Measurements from ENCODE around the gene ALG12. TPM values are rescaled to one million over a fixed set of nuclear protein-coding genes. Genes with fewer than 3 reads are reported as not detected.

The ALG12 gene
- total RNA-seq, 1 donor from 2014 or later: 17.0 TPM

DNA sequence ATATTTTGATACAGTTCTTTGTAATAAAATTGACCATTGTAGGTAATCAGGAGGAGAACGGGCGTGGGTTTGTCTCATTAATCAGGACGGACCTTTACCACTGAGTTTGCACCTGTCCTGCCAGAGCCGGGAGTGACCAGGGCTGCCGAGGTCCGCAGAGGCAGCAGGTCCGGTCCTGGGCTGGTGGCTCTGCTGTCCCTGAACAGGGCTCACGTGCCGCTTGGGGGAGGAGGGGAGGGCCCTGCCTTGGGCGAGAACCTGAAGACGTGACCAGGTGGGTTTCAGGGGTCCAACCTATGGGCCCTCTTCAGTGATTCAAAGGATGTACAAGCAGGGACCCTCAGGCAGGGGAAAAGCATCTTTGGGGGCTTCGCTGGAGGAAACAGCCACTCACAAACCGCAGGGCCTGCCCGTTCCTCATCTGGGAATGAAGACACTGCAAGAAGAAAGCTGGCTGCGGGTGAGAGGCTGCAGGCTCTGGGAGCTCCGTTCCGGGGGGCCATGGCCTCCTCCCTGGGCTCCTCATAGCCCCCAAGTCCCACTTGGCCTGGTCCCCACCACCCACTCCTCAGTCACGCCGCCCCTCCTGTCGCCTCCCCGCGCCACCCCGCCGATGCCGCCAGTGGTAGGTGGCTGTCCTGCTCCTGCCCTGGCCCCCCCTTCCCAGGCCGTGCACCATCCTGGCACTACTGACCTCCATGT, 9.4 kb upstream of the ALG12 start:
- TF ChIP-seq, protein P1, sequence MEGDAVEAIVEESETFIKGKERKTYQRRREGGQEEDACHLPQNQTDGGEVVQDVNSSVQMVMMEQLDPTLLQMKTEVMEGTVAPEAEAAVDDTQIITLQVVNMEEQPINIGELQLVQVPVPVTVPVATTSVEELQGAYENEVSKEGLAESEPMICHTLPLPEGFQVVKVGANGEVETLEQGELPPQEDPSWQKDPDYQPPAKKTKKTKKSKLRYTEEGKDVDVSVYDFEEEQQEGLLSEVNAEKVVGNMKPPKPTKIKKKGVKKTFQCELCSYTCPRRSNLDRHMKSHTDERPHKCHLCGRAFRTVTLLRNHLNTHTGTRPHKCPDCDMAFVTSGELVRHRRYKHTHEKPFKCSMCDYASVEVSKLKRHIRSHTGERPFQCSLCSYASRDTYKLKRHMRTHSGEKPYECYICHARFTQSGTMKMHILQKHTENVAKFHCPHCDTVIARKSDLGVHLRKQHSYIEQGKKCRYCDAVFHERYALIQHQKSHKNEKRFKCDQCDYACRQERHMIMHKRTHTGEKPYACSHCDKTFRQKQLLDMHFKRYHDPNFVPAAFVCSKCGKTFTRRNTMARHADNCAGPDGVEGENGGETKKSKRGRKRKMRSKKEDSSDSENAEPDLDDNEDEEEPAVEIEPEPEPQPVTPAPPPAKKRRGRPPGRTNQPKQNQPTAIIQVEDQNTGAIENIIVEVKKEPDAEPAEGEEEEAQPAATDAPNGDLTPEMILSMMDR (IDR thresholded peaks at IDR 0.05; ENCODE audit: borderline replicate concordance): no peak
- intact Hi-C loops (cut with micrococcal nuclease): loop anchor here (10.0 kb wide), 2 partner anchors 67 to 107 kb away; no protein-coding TSS in a partner anchor
- peaks cover 40% of the 10 kb centered on the region for H3K4me1 ChIP-seq
- no peak overlapping the region for H3K4me3 ChIP-seq
- peaks cover 10% of the 10 kb centered on the region for H3K27me3 ChIP-seq (ENCODE audit: low read depth)
- H3K27ac ChIP-seq (replicated peaks): peak overlapping the region; percentile 12
- no peaks in the 10 kb centered on the region for H3K9me3 ChIP-seq (replicated peaks)
- no peak for DNase-seq
- H3K36me3 ChIP-seq: peaks cover 26% of the 10 kb centered on the region

GRCh38 chr22:49926916-49927315, 8.7 kb upstream of the ALG12 start:
- H3K27me3 ChIP-seq (ENCODE audit: low read depth): peaks cover 10% of the 10 kb centered on the region
- intact Hi-C loops (cut with micrococcal nuclease): loop anchor here (10.0 kb wide), 2 partner anchors 68 to 108 kb away; no protein-coding TSS in a partner anchor
- peak overlapping the region; percentile 12 for H3K27ac ChIP-seq (replicated peaks)
- DNase-seq: no peak
- peaks cover 33% of the 10 kb centered on the region for H3K4me1 ChIP-seq
- no peaks in the 10 kb centered on the region for H3K9me3 ChIP-seq (replicated peaks)
- TF ChIP-seq, protein P1 (IDR thresholded peaks at IDR 0.05; ENCODE audit: borderline replicate concordance): no peak
- peaks cover 28% of the 10 kb centered on the region for H3K36me3 ChIP-seq
- H3K4me3 ChIP-seq: no peak overlapping the region

- H3K27me3 ChIP-seq (ENCODE audit: low read depth): peaks cover 10% of the 10 kb centered on the region
- peaks cover 20% of the 10 kb centered on the region for H3K4me1 ChIP-seq
- TF ChIP-seq, protein P1 (IDR thresholded peaks at IDR 0.05; ENCODE audit: borderline replicate concordance): no peak
- H3K9me3 ChIP-seq (replicated peaks): no peaks in the 10 kb centered on the region
- no peak for DNase-seq
- H3K4me3 ChIP-seq: no peak overlapping the region
- no peak overlapping the region for H3K27ac ChIP-seq (replicated peaks)
- H3K36me3 ChIP-seq: peaks cover 41% of the 10 kb centered on the region
- intact Hi-C loops (cut with micrococcal nuclease): loop anchor here (10.0 kb wide), 2 partner anchors 69 to 109 kb away; no protein-coding TSS in a partner anchor
Measured at GRCh38 chr22:49925525-49926128, 7.4 kb upstream of the ALG12 start.

- TF ChIP-seq, protein P1 (IDR thresholded peaks at IDR 0.05; ENCODE audit: borderline replicate concordance): no peak
- intact Hi-C loops (cut with micrococcal nuclease): loop anchor here (10.0 kb wide), 2 partner anchors 71 to 111 kb away; no protein-coding TSS in a partner anchor
- H3K9me3 ChIP-seq (replicated peaks): no peaks in the 10 kb centered on the region
- H3K4me3 ChIP-seq: no peak overlapping the region
- no peak overlapping the region for H3K27ac ChIP-seq (replicated peaks)
- H3K36me3 ChIP-seq: peaks cover 49% of the 10 kb centered on the region
- H3K4me1 ChIP-seq: peaks cover 11% of the 10 kb centered on the region
- peaks cover 9% of the 10 kb centered on the region for H3K27me3 ChIP-seq (ENCODE audit: low read depth)
- DNase-seq: no peak
Measured at GRCh38 chr22:49924113-49924833, 6.0 kb upstream of the ALG12 start.

DNA sequence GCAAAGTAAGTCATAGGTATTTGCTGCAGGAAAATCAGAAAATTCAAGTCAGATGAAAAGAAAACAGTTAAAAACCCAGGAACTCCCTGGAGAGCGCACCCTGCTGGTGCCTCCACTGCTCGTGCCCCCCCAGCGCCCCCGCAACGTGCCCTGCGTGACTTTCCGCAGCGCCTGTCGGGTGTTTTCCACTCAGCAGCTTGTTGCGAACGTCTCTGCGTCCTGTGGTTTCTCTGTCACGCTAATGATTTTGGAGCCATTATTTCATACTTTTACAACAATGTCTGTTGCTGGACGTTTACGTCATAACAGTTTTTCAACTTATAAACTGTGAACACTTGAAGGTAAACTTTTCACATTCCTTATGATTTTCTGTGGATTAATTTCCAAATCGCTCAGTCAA, 5.2 kb upstream of the ALG12 start:
- intact Hi-C loops (cut with micrococcal nuclease): loop anchor here (10.0 kb wide), 2 partner anchors 71 to 111 kb away; no protein-coding TSS in a partner anchor
- DNase-seq: no peak
- Histone ChIP-seq H3K27me3 (ENCODE audit: low read depth) (peaks cover under 1% of the 10 kb centered on the region), H3K9me3 (replicated peaks) (no peaks in the 10 kb centered on the region), H3K36me3 (peaks cover 49% of the 10 kb centered on the region), H3K4me1 (peaks cover 13% of the 10 kb centered on the region), H3K27ac (replicated peaks) (no peak overlapping the region), H3K4me3 (no peak overlapping the region)
- TF ChIP-seq, protein P1 (IDR thresholded peaks at IDR 0.05; ENCODE audit: borderline replicate concordance): no peak

Measured in left ventricle myocardium inferior (tissue), 1 donor.